HepG2 (cell line): ENCODE measurements around the gene C5. TPM values are rescaled to one million over a fixed set of nuclear protein-coding genes. Genes with fewer than 3 reads are reported as not detected.

Source experiments
- FIP1L1 ChIP-seq: fragments of 200-400 bp; formaldehyde crosslinking; IDR thresholded peaks from 2 replicates; pipeline ENCODE4 v1.6.1; 2018; ENCODE audit warnings: low read depth, mild to moderate bottlenecking, low read length, moderate library complexity, borderline replicate concordance; ENCODE audit not compliant: insufficient read depth
- KDM2A ChIP-seq: sonication (generic); formaldehyde crosslinking; IDR thresholded peaks from 2 replicates; pipeline ENCODE4 v1.4.0; 2020; ENCODE audit warnings: low read depth, missing genetic modification reagents, borderline replicate concordance
- KDM5B ChIP-seq: sonication (generic); formaldehyde crosslinking; IDR thresholded peaks from 2 replicates; pipeline ENCODE4 v1.4.0; 2020; ENCODE audit warnings: missing genetic modification reagents, mild to moderate bottlenecking, borderline replicate concordance
- MEIS1 ChIP-seq: sonication (generic); formaldehyde crosslinking; IDR thresholded peaks from 2 replicates; pipeline ENCODE4 v1.9.0; 2021; ENCODE audit warnings: mild to moderate bottlenecking, missing genetic modification reagents, moderate library complexity, borderline replicate concordance
- MXD4 ChIP-seq: IDR thresholded peaks from 2 replicates; pipeline ENCODE4 v1.6.1; 2016; ENCODE audit warnings: mild to moderate bottlenecking, missing biosample characterization, missing genetic modification reagents
- NBN ChIP-seq: fragments of 450-650 bp; conservative IDR thresholded peaks from 2 replicates; pipeline ENCODE4 v1.6.1; 2017
- NR2F2 ChIP-seq: IDR thresholded peaks from 2 replicates; pipeline ENCODE4 v1.6.1; 2012; ENCODE audit warnings: low read depth, inconsistent platforms, borderline replicate concordance
- POLR2AphosphoS5 ChIP-seq: IDR thresholded peaks from 2 replicates; pipeline ENCODE4 v1.6.1; 2012; ENCODE audit warnings: low read depth, low read length
- ZKSCAN8 ChIP-seq: IDR thresholded peaks from 2 replicates; pipeline ENCODE4 v1.6.1; 2016; ENCODE audit warnings: borderline replicate concordance, missing genetic modification reagents, missing compliant biosample characterization
- ZNF205 ChIP-seq: IDR thresholded peaks from 2 replicates; pipeline ENCODE4 v1.6.1; 2018; ENCODE audit warnings: missing biosample characterization, missing genetic modification reagents
- ZNF549 ChIP-seq: sonication (generic); formaldehyde crosslinking; IDR thresholded peaks from 2 replicates; pipeline ENCODE4 v1.5.0; 2020; ENCODE audit warnings: missing genetic modification reagents
- ZNF766 ChIP-seq: sonication (generic); formaldehyde crosslinking; IDR thresholded peaks from 2 replicates; pipeline ENCODE4 v1.5.0; 2020; ENCODE audit warnings: missing genetic modification reagents, borderline replicate concordance
- ZSCAN20 ChIP-seq: sonication (generic); formaldehyde crosslinking; IDR thresholded peaks from 2 replicates; pipeline ENCODE4 v1.4.0; 2020; ENCODE audit warnings: missing genetic modification reagents, mild to moderate bottlenecking, borderline replicate concordance
- ZSCAN25 ChIP-seq: sonication (generic); formaldehyde crosslinking; IDR thresholded peaks from 2 replicates; pipeline ENCODE4 v1.8.0; 2022; ENCODE audit warnings: mild to moderate bottlenecking, missing genetic modification reagents
- polyA plus RNA-seq, 8 experiments: library from polyadenylated mRNA; depleted of rRNA in 3 of 8; stranded (reverse) in 7 of 8; unstranded in 1 of 8; fragments of >200 nt; fragmentation: Illumina TruSeq in 4 of 8; extraction: Trizol in 4 of 8; gene quantifications; 2 replicates each; pipeline versions ENCODE4 v1.2.1 to v1.2.3, GENCODE V29; 2011 to 2016; ENCODE audit warnings: low read depth in 4 of 8, missing spikeins in 1 of 8, mixed read lengths in 1 of 8; ENCODE audit not compliant: insufficient read depth in 1 of 8
- total RNA-seq, 5 experiments: library from RNA; depleted of rRNA; stranded (reverse); fragments of >200 nt; fragmentation: Illumina TruSeq; extraction: Trizol; gene quantifications; 2 replicates each; pipeline ENCODE4 v1.2.3, GENCODE V29; 2016; ENCODE audit warnings: low read depth in 1 of 5
- TF ChIP-seq, protein P1 (sequence below): sonication (generic); formaldehyde crosslinking; IDR thresholded peaks from 2 replicates; pipeline ENCODE4 v1.4.0; 2020; ENCODE audit warnings: missing genetic modification reagents
- TF ChIP-seq, protein P2 (sequence below): sonication (generic); formaldehyde crosslinking; IDR thresholded peaks from 2 replicates; pipeline ENCODE4 v1.8.1; 2023; ENCODE audit warnings: missing genetic modification reagents, mild to moderate bottlenecking, borderline replicate concordance
- TF ChIP-seq, protein P3 (sequence below): sonication (generic); formaldehyde crosslinking; IDR thresholded peaks from 2 replicates; pipeline ENCODE4 v1.8.0; 2022; ENCODE audit warnings: missing genetic modification reagents, low read depth, mild to moderate bottlenecking, borderline replicate concordance
- TF ChIP-seq, protein P4 (sequence below): conservative IDR thresholded peaks from 2 replicates; pipeline ENCODE4 v1.6.1; 2018; ENCODE audit warnings: missing genetic modification reagents

The C5 gene
- total and polyA plus RNA-seq, 2 of the 13 experiments (the other 11 are each of a cell fraction or from before 2014, with no cell fraction given), result 57.6 to 192 TPM

DNA sequence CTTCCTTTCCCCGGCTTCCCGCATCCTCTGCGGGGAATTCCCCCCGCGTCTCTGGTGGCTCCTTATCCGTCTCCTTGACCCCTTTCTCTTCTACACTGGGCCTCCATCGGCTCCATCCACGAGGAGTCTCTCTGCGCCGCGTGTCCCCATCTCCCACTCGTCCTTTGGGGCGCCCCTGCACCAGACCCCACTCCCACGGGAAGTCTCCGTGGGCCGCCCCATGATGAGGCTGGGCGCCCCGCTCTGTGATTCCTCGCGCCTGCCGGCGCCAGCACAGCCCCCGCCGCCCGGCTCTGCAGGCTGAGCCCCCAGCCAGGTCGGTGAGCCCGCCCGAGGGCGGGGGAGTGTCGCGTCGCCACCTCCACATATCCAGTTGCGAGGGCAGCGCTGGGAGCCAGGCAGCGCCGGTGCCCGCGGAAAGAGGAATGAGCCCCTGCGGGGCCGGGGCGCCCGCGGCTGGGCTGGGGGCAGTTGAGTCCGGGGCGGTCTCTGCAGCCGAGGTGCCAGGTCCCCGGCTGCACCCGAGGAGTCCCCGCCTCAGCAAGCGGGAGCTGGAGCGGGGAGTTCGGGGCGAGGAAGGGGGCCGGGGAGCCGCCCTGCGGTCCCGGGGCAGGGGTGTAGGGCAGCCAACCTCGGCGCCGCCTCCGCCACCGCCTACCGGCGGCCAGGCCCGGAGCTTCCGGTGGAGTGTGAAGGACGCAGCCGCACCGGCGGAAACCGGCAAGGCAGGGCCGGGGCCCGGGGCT lies 121.4 kb downstream of the C5 start (continued):
- TF ChIP-seq, protein P1, sequence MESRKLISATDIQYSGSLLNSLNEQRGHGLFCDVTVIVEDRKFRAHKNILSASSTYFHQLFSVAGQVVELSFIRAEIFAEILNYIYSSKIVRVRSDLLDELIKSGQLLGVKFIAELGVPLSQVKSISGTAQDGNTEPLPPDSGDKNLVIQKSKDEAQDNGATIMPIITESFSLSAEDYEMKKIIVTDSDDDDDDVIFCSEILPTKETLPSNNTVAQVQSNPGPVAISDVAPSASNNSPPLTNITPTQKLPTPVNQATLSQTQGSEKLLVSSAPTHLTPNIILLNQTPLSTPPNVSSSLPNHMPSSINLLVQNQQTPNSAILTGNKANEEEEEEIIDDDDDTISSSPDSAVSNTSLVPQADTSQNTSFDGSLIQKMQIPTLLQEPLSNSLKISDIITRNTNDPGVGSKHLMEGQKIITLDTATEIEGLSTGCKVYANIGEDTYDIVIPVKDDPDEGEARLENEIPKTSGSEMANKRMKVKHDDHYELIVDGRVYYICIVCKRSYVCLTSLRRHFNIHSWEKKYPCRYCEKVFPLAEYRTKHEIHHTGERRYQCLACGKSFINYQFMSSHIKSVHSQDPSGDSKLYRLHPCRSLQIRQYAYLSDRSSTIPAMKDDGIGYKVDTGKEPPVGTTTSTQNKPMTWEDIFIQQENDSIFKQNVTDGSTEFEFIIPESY (CRISPR knock-in tag), result no peak
- 0 out of 2 replicates have a peak, but pooled peaks have one; percentile 19 for TF ChIP-seq ZNF766
- TF ChIP-seq, protein P2, sequence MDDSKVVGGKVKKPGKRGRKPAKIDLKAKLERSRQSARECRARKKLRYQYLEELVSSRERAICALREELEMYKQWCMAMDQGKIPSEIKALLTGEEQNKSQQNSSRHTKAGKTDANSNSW, result no peak
- peak; percentile 47; the same call in 1 of the 2 replicates for TF ChIP-seq POLR2AphosphoS5
- peak; percentile 85 for TF ChIP-seq ZSCAN25
- TF ChIP-seq NR2F2, result no peak
- TF ChIP-seq MEIS1 (CRISPR knock-in tag), result peak; percentile 55
- TF ChIP-seq ZNF205 (CRISPR knock-in tag), result 0 out of 2 replicates have a peak, but pooled peaks have one; percentile 39
- TF ChIP-seq NBN, result no peak
- peak; percentile 87; the same call in 1 of the 2 replicates for TF ChIP-seq ZSCAN20 (CRISPR knock-in tag)
- 0 out of 2 replicates have a peak, but pooled peaks have one; percentile 15 for TF ChIP-seq KDM5B (CRISPR knock-in tag)
- peak; percentile 61; the same call in 1 of the 2 replicates for TF ChIP-seq ZKSCAN8 (CRISPR knock-in tag)
- TF ChIP-seq, protein P3, sequence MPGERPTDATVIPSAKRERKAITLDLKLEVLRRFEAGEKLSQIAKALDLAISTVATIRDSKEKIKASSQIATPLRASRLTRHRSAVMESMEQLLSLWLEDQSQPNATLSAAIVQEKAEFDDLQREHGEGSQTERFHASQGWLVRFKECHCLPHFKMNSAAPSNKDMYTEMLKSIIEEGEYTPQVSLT (CRISPR knock-in tag), result no peak
- TF ChIP-seq FIP1L1, result no peak
- 0 out of 2 replicates have a peak, but pooled peaks have one; percentile 56 for TF ChIP-seq MXD4 (CRISPR knock-in tag)
- TF ChIP-seq, protein P4, sequence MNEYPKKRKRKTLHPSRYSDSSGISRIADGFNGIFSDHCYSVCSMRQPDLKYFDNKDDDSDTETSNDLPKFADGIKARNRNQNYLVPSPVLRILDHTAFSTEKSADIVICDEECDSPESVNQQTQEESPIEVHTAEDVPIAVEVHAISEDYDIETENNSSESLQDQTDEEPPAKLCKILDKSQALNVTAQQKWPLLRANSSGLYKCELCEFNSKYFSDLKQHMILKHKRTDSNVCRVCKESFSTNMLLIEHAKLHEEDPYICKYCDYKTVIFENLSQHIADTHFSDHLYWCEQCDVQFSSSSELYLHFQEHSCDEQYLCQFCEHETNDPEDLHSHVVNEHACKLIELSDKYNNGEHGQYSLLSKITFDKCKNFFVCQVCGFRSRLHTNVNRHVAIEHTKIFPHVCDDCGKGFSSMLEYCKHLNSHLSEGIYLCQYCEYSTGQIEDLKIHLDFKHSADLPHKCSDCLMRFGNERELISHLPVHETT (CRISPR knock-in tag), result peak; percentile 89
- TF ChIP-seq KDM2A (CRISPR knock-in tag), result peak; percentile 68
- TF ChIP-seq ZNF549 (CRISPR knock-in tag), result no peak
